ENCODE data around the gene WDR6.

WDR6 gene

GRCh38 chr3:48991851-48992545, 15.2 kb upstream of the WDR6 start:
- DNase-seq (ENCODE audit: extremely low spot score) = no peak
- TF ChIP-seq ARNT (IDR thresholded peaks at IDR 0.05) = no peak
- no peak for TF ChIP-seq LEF1 (IDR thresholded peaks at IDR 0.05; ENCODE audit: borderline replicate concordance)
- no peak for TF ChIP-seq FOXM1 (IDR thresholded peaks at IDR 0.05; ENCODE audit: borderline replicate concordance)
- TF ChIP-seq SP1 (IDR thresholded peaks at IDR 0.05) = no peak
- TF ChIP-seq SUZ12 (IDR thresholded peaks at IDR 0.05) = no peak
- TF ChIP-seq TARDBP (IDR thresholded peaks at IDR 0.05) = no peak
- TF ChIP-seq CTBP1 (IDR thresholded peaks at IDR 0.05; ENCODE audit: borderline replicate concordance) = no peak
- no peak for TF ChIP-seq ZNF384 (IDR thresholded peaks at IDR 0.05)
- TF ChIP-seq PKNOX1 (IDR thresholded peaks at IDR 0.05) = no peak
- TF ChIP-seq HDGF (IDR thresholded peaks at IDR 0.05; ENCODE audit: borderline replicate concordance) = no peak
- no peak for TF ChIP-seq FOXK2 (IDR thresholded peaks at IDR 0.05)
- no peak for TF ChIP-seq ELF4 (IDR thresholded peaks at IDR 0.05)
- no peak for TF ChIP-seq NFRKB (IDR thresholded peaks at IDR 0.05)
- TF ChIP-seq FOXA1 (IDR thresholded peaks at IDR 0.05) = no peak
- TF ChIP-seq L3MBTL2 (conservative IDR thresholded peaks at IDR 0.05) = no peak
- no peak for TF ChIP-seq BHLHE40 (IDR thresholded peaks at IDR 0.05; ENCODE audit: borderline replicate concordance)
- POLR2A ChIA-PET = interaction anchor here (1.2 to 5.9 kb wide), 5 partner anchors 15 to 37 kb away, joined by 5 to 103 read pairs (median 9); partner anchors contain the start of genes DALRD3, IMPDH2, NDUFAF3 and WDR6
- CTCF ChIA-PET = no interaction called here

- ChIA-PET CTCF (no interaction called here), POLR2A (interaction anchor here (5.9 kb wide), 1 partner anchor 13 kb away, joined by 103 read pairs; the partner anchor contains the start of gene WDR6)
- no peak for DNase-seq (ENCODE audit: extremely low spot score)
- no peak for TF ChIP-seq SP1 (IDR thresholded peaks at IDR 0.05)
- no peak for TF ChIP-seq HDGF (IDR thresholded peaks at IDR 0.05; ENCODE audit: borderline replicate concordance)
- TF ChIP-seq FOXK2 (IDR thresholded peaks at IDR 0.05) = no peak
- no peak for TF ChIP-seq ZNF384 (IDR thresholded peaks at IDR 0.05)
- no peak for TF ChIP-seq FOXM1 (IDR thresholded peaks at IDR 0.05; ENCODE audit: borderline replicate concordance)
- TF ChIP-seq BHLHE40 (IDR thresholded peaks at IDR 0.05; ENCODE audit: borderline replicate concordance) = no peak
- no peak for TF ChIP-seq ARNT (IDR thresholded peaks at IDR 0.05)
- TF ChIP-seq NFRKB (IDR thresholded peaks at IDR 0.05) = no peak
- TF ChIP-seq ELF4 (IDR thresholded peaks at IDR 0.05) = no peak
- TF ChIP-seq FOXA1 (IDR thresholded peaks at IDR 0.05) = no peak
- TF ChIP-seq SUZ12 (IDR thresholded peaks at IDR 0.05) = no peak
- no peak for TF ChIP-seq LEF1 (IDR thresholded peaks at IDR 0.05; ENCODE audit: borderline replicate concordance)
- no peak for TF ChIP-seq PKNOX1 (IDR thresholded peaks at IDR 0.05)
These were observed 13.4 kb upstream of the WDR6 start for GRCh38 chr3:48993834-48994233.

- CTCF ChIA-PET = interaction anchor here (0.5 to 2.3 kb wide), 2 partner anchors 10 to 178 kb away, joined by 3 to 7 read pairs; partner anchors contain the start of gene WDR6
- POLR2A ChIA-PET = interaction anchor here (1.1 to 4.8 kb wide), 2 partner anchors 10 to 12 kb away, joined by 3 to 53 read pairs; partner anchors contain the start of gene WDR6
- TF ChIP-seq FOXM1 (IDR thresholded peaks at IDR 0.05; ENCODE audit: borderline replicate concordance) (no peak), SP1 (IDR thresholded peaks at IDR 0.05) (no peak), NFRKB (IDR thresholded peaks at IDR 0.05) (no peak), FOXK2 (IDR thresholded peaks at IDR 0.05) (no peak), LEF1 (IDR thresholded peaks at IDR 0.05; ENCODE audit: borderline replicate concordance) (no peak), SUZ12 (IDR thresholded peaks at IDR 0.05) (no peak), TARDBP (IDR thresholded peaks at IDR 0.05) (no peak), BHLHE40 (IDR thresholded peaks at IDR 0.05; ENCODE audit: borderline replicate concordance) (no peak), PKNOX1 (IDR thresholded peaks at IDR 0.05) (no peak), ARNT (IDR thresholded peaks at IDR 0.05) (no peak), CTBP1 (IDR thresholded peaks at IDR 0.05; ENCODE audit: borderline replicate concordance) (no peak)
- no peak for DNase-seq (ENCODE audit: extremely low spot score)
These were observed 10.6 kb upstream of the WDR6 start for GRCh38 chr3:48996640-48997039.

- no peak for DNase-seq (ENCODE audit: extremely low spot score)
- CTCF ChIA-PET = interaction anchor here (0.5 to 2.3 kb wide), 2 partner anchors 10 to 179 kb away, joined by 3 to 7 read pairs; partner anchors contain the start of gene WDR6
- TF ChIP-seq NFRKB (IDR thresholded peaks at IDR 0.05) = no peak
- no peak for TF ChIP-seq BHLHE40 (IDR thresholded peaks at IDR 0.05; ENCODE audit: borderline replicate concordance)
- TF ChIP-seq FOXM1 (IDR thresholded peaks at IDR 0.05; ENCODE audit: borderline replicate concordance) = no peak
- no peak for TF ChIP-seq ELF4 (IDR thresholded peaks at IDR 0.05)
- no peak for TF ChIP-seq LEF1 (IDR thresholded peaks at IDR 0.05; ENCODE audit: borderline replicate concordance)
- POLR2A ChIA-PET = interaction anchor here (1.1 to 4.8 kb wide), 3 partner anchors 10 to 25 kb away, joined by 3 to 53 read pairs (median 6); partner anchors contain the start of genes NDUFAF3 and WDR6
These were observed 10.0 kb upstream of the WDR6 start for GRCh38 chr3:48997102-48997635.

- TF ChIP-seq ARNT (IDR thresholded peaks at IDR 0.05) (no peak), CTBP1 (IDR thresholded peaks at IDR 0.05; ENCODE audit: borderline replicate concordance) (no peak), ZNF384 (IDR thresholded peaks at IDR 0.05) (no peak), SP1 (IDR thresholded peaks at IDR 0.05) (no peak), PKNOX1 (IDR thresholded peaks at IDR 0.05) (no peak), HDGF (IDR thresholded peaks at IDR 0.05; ENCODE audit: borderline replicate concordance) (no peak), FOXA1 (IDR thresholded peaks at IDR 0.05) (no peak), FOXK2 (IDR thresholded peaks at IDR 0.05) (no peak), NFRKB (IDR thresholded peaks at IDR 0.05) (no peak), SUZ12 (IDR thresholded peaks at IDR 0.05) (no peak), FOXM1 (IDR thresholded peaks at IDR 0.05; ENCODE audit: borderline replicate concordance) (no peak), BHLHE40 (IDR thresholded peaks at IDR 0.05; ENCODE audit: borderline replicate concordance) (no peak), L3MBTL2 (conservative IDR thresholded peaks at IDR 0.05) (no peak), ELF4 (IDR thresholded peaks at IDR 0.05) (no peak), LEF1 (IDR thresholded peaks at IDR 0.05; ENCODE audit: borderline replicate concordance) (no peak), TARDBP (IDR thresholded peaks at IDR 0.05) (no peak)
- ChIA-PET POLR2A (interaction anchor here (1.0 to 4.8 kb wide), 3 partner anchors 9 to 24 kb away, joined by 3 to 53 read pairs (median 6); partner anchors contain the start of genes DALRD3, NDUFAF3 and WDR6), CTCF (interaction anchor here (0.9 to 2.3 kb wide), 2 partner anchors 9 to 10 kb away, joined by 3 to 7 read pairs; partner anchors contain the start of gene WDR6)
- DNase-seq (ENCODE audit: extremely low spot score) = no peak
These were observed 9.2 kb upstream of the WDR6 start for GRCh38 chr3:48997714-48998637.

Data from HEK293T (cell line).